Measurements from ENCODE around the gene KCNJ9. TPM values are rescaled to one million over a fixed set of nuclear protein-coding genes. Genes with fewer than 3 reads are reported as not detected.
A peak's percentile ranks its signal among the peaks of the same experiment; 100 is the strongest.
"Not testable (repeated sequence)": the region's sequence is repeated elsewhere in the genome, so short reads cannot be mapped to it uniquely, and the experiment has no call there.

The KCNJ9 gene
- total RNA-seq, 3 donors from 2014 or later, result 0.47 TPM; not detected in 2

DNA sequence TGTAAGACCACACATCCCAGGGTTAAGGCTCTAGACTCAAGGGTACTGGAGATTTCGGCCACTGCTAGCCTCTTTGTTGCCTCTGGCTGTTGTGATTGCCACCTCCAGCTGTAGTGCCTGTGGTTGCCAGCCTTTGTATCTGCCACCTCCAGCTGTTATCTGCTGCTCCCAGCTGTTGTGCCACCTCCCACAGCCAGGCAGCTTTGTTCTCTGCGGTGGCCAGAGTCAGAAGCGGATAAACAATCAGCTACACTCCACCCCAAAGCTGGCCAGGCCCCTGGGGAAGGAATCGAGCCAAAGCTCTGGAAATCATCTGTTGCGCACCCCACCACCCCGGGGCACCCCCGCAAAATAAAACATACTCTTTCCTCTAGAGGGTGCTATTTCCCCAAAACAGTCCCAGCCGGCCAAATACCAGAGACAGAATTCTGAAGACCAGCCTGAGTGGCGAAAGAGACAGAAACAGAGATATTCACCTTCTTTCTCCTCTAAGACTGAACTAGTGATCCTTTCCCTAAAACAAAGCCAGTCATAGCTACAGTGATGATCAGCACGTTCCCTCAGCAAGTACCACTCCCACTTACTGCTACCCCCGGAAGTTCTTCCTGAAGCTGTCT is 34.7 kb upstream of the KCNJ9 start:
- intact Hi-C loops (cut with DNase I, micrococcal nuclease), result no loop called here
- TF ChIP-seq, protein P1, sequence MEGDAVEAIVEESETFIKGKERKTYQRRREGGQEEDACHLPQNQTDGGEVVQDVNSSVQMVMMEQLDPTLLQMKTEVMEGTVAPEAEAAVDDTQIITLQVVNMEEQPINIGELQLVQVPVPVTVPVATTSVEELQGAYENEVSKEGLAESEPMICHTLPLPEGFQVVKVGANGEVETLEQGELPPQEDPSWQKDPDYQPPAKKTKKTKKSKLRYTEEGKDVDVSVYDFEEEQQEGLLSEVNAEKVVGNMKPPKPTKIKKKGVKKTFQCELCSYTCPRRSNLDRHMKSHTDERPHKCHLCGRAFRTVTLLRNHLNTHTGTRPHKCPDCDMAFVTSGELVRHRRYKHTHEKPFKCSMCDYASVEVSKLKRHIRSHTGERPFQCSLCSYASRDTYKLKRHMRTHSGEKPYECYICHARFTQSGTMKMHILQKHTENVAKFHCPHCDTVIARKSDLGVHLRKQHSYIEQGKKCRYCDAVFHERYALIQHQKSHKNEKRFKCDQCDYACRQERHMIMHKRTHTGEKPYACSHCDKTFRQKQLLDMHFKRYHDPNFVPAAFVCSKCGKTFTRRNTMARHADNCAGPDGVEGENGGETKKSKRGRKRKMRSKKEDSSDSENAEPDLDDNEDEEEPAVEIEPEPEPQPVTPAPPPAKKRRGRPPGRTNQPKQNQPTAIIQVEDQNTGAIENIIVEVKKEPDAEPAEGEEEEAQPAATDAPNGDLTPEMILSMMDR (IDR thresholded peaks at IDR 0.05), result no peak
- ATAC-seq, result peak; percentile 77

DNA sequence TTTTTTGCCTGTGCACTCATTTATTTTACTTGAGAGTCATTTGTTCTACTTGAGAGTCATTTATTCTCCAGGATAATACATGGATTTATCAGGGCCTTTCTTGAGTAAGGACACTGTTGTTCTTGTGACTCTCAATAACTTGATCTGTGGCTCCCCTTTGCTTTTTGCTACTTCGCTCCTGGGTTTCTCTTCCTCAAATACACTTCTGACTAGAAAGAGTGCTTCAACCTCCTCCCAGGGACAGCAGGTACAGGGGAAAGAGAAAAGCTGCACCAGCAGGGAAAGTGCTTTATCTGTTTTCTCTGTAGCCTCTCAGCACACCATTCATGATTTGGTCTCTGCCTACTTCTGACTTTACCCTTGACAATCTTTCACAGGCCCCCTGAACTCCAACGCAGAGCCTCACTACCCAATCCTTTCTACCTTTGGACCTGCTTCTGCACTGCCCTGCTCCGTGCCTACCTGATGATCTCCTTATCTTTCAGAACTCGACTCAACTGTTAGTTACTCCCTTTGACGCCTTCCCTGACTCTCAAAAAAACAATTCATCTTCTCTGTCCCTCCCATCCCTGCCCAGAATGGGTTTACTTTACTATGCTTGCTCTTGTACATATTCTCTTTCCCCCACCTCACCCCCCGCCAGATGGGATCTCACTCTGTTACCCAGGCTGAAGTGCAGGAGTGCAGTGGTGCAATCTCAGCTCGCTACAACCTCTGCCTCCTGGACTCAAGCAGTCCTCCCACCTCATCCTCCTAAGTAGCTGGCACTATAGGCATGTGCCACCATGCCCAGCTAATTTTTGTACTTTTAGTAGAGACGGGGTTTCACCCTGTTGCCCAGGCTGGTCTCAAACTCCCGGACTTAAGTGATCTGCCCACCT is 34.0 kb upstream of the KCNJ9 start:
- H3K4me3 ChIP-seq, result no peak overlapping the region
- H3K9me3 ChIP-seq, result no peaks in the 10 kb centered on the region
- no peaks in the 10 kb centered on the region for H3K36me3 ChIP-seq (ENCODE audit: low read depth)
- no peak for DNase-seq
- intact Hi-C loops (cut with DNase I, micrococcal nuclease), result no loop called here
- TF ChIP-seq, protein P1 (IDR thresholded peaks at IDR 0.05), result no peak
- no peak for ATAC-seq
- peaks cover 5% of the 10 kb centered on the region for H3K4me1 ChIP-seq (ENCODE audit: low read depth)

More for the DNA sequence above, 34.7 kb upstream of the KCNJ9 start:
- DNase-seq, result peak; percentile 35 to 53 (median 45)
- no peaks in the 10 kb centered on the region for H3K9me3 ChIP-seq
- no peaks in the 10 kb centered on the region for H3K36me3 ChIP-seq (ENCODE audit: low read depth)
- peaks cover 5% of the 10 kb centered on the region for H3K4me1 ChIP-seq (ENCODE audit: low read depth)
- no peak overlapping the region for H3K4me3 ChIP-seq

DNA sequence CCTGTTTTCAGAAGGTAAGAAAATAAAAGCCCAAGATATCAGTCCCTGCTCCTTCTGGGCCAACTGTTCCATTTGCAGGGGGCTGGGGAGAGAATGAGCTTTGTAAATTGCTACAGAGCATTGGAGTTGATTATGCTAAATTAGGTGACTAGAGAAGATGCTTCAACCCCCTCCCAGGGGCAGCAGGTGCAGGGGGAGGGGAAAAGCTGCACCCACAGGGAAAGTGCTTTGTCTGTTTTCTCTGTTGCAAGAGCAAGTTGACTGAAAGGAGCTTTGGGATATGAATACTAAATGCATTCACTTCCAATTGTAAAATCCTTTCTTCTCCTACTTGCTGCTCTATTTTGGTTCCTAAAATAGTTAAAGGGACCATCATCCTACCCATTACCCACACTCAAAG is 33.0 kb upstream of the KCNJ9 start:
- peaks cover 5% of the 10 kb centered on the region for H3K4me1 ChIP-seq (ENCODE audit: low read depth)
- intact Hi-C loops (cut with DNase I, micrococcal nuclease), result no loop called here
- no peaks in the 10 kb centered on the region for H3K36me3 ChIP-seq (ENCODE audit: low read depth)
- no peak overlapping the region for H3K4me3 ChIP-seq
- no peaks in the 10 kb centered on the region for H3K9me3 ChIP-seq
- TF ChIP-seq, protein P1 (IDR thresholded peaks at IDR 0.05), result no peak
- ATAC-seq, result no peak
- DNase-seq, result no peak

DNA sequence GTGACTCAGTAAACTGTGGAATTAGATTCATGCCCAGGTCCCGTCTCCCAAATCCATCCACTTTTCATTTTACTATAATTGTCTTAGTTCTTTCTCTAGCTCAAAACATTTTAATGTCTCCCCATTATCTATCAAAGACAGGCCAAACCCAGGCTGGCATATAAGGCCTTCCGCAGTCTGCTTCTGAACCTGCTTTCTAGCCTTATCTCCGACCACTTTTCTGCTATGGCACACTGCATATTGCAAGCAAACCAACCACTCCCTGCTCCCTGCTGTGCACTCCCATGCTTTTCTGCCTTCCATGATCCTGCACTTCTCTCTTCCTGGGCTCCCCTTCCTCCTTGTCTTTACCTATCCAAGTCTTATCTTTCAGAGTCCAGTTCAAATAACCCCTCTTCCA is 32.2 kb upstream of the KCNJ9 start:
- DNase-seq (no peak), ATAC-seq (no peak)
- intact Hi-C loops (cut with DNase I, micrococcal nuclease), result no loop called here
- H3K4me3 ChIP-seq, result no peak overlapping the region
- H3K36me3 ChIP-seq (ENCODE audit: low read depth), result no peaks in the 10 kb centered on the region
- H3K4me1 ChIP-seq (ENCODE audit: low read depth), result peaks cover 5% of the 10 kb centered on the region
- TF ChIP-seq, protein P1 (IDR thresholded peaks at IDR 0.05), result no peak
- H3K9me3 ChIP-seq, result no peaks in the 10 kb centered on the region

DNA sequence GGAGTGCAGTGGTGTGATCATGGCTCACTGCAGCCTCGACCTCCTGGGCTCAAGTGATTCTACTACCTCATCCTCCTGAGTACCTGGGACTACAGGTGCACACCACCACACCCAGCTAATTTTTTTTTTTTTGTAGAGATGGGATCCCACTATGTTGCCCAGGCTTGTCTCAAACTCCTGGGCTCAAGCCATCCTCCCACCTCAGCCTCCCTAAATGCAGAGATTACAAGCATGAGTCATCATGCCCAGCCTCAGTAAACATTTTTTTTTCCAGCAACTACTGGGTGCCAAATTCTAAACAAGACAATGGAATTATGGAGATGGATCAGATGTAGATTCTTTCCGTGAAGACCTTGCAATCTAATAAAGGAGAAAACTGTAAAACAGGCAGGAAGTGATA is 31.2 kb upstream of the KCNJ9 start:
- intact Hi-C loops (cut with DNase I, micrococcal nuclease); H3K9me3 ChIP-seq; H3K36me3 ChIP-seq (ENCODE audit: low read depth); H3K4me3 ChIP-seq; DNase-seq; ATAC-seq; H3K4me1 ChIP-seq (ENCODE audit: low read depth): not testable (repeated sequence)

DNA sequence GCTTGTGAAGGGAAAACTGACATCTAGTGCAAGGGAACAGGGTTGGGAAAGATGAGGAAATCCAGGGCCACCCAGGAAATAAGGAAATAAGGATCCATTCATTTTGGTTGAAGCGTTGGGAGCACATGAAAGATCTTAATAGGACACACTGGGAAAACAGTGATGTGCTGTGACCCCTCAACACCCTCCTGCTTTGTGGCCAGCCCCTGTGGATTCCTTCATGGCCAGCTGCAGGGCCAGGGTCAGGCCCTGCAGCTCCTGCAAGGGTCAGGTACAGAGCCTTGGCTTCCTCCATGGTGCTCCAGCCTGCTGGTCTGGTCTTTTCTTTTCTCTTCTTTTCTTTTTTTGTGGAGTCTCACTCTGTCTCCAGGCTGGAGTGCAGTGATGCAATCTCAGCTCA is 30.7 kb upstream of the KCNJ9 start:
- DNase-seq (no peak), ATAC-seq (no peak)
- no peak overlapping the region for H3K4me3 ChIP-seq
- intact Hi-C loops (cut with DNase I, micrococcal nuclease), result no loop called here
- H3K36me3 ChIP-seq (ENCODE audit: low read depth), result no peaks in the 10 kb centered on the region
- H3K4me1 ChIP-seq (ENCODE audit: low read depth), result peaks cover 5% of the 10 kb centered on the region
- TF ChIP-seq, protein P1 (IDR thresholded peaks at IDR 0.05), result no peak
- H3K9me3 ChIP-seq, result no peaks in the 10 kb centered on the region

All from mucosa of descending colon (tissue), 3 donors.